Smooth muscle cell of the brain vasculature (primary cell): ENCODE results near the gene IL17RD.
A peak's percentile ranks its signal among the peaks of the same experiment; 100 is the strongest.

Experiments used
- DNase-seq: peaks from one replicate; pipeline ENCODE4 v3.0.0-alpha.2; 2012; ENCODE audit warnings: low read depth, low spot score

Gene IL17RD

DNA sequence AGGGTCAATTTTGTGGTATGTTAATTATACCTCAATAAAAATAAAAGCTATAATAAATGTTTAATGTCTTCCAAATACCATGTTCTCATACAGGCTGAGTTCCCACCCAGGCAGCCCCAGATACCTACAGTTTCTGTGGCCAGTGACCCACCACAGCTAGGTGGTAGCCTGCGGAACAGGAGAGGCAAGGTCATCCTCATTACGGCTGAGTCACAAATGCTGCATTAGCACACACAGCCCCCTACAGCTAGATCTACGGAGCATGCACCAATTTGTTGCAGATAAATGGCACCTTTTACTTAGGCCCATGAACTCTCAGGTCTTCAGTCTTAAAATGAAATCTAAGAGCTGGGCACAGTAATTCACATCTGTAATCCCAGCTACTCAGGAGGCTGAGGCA lies 99.6 kb downstream of the IL17RD start:
- DNase-seq: no peak

DNA sequence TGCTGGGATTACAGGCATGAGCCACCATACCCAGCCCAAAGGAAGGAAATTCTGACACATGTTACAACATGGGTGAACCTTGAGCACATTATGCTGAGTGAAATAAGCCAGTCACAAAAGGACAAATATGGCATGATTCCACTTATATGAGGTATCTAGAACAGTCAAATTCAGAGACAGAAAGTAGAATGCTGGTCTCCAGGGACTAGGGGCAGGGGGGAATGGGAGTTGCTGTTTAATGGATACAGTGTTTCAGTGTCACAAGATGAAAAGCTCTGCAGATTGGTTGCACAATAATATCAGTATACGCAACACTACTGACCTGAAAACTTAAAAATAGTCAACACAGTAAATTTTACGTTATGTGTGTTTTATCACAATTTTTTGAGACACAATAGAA lies 100.6 kb downstream of the IL17RD start:
- no peak for DNase-seq

- no peak for DNase-seq
These were observed 101.2 kb downstream of the IL17RD start for GRCh38 chr3:57064001-57064400.

DNA sequence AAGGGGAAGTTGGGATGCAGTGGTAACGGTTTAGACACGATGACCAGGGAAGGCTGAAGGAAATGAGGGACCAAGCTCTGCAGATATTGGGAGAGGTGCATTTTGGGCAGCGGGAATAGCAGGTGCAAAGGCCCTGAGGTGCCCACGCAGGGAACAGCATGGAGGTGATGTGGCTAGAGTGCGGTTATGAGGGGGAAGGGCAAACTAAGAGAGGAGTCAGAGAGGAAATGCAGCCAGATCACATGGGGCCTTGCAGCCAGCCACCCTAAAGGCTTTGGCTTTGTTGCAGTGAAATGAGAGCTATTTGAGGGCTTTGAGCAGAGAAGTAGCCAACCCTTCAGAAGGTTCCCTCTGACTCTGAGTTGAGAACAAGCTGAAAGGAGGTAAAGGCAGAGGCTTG lies 102.1 kb downstream of the IL17RD start:
- no peak for DNase-seq

DNA sequence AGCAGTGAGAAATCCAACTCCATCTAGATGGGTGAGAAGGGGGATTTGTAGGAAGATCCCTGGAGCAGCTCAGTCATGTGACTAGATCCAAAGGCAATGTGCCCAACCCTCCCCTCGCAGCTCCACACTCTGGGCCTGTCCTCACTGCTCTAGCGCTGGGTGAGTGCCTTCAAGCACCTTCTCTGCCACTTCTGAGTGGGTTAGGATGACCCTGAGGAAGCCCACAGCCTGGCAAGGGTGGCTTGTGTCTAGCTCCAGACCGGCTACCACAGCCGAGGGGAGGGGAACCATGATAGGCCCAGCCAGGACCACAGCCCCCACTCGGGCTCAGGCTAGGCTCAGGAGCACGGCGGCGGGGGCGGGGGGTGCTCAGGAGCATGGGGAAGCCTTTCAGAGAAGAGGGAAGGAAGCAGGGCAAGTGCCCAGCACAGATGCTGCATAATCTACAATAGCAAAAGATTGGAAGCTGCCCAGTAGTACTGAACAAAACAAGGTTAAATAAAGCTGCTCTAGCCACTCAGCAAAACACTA lies 103.0 kb downstream of the IL17RD start:
- DNase-seq: no peak

GRCh38 chr3:57061556-57061955 lies 103.6 kb downstream of the IL17RD start:
- no peak for DNase-seq

- peak; percentile 33 for DNase-seq
These were observed 104.9 kb downstream of the IL17RD start, which contains the start of gene SPATA12 for GRCh38 chr3:57060089-57060821. SPATA12 (plus strand) TSS chr3:57060664; CDS start chr3:57073695, 13,031 bp downstream.

GRCh38 chr3:57059411-57059810 lies 105.7 kb downstream of the IL17RD start:
- no peak for DNase-seq

DNA sequence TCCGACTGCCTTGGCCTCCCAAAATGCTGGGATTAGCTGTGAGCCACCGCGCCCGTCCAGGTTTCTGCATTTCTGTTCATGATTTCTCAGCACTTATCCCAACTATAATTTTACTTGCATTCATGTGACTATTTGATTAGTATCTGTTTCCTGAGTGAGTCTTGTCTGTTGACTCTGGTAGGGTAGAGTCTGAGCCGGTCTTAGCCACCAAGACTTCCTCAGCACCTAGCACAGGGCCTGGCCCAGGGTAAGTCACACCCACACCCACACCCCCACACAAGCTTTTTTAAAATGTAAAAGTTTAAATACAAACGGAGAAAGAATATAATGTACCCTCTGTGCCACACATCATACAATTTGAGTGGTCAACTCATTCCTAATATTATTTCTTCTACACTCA lies 107.8 kb downstream of the IL17RD start:
- DNase-seq: no peak

DNA sequence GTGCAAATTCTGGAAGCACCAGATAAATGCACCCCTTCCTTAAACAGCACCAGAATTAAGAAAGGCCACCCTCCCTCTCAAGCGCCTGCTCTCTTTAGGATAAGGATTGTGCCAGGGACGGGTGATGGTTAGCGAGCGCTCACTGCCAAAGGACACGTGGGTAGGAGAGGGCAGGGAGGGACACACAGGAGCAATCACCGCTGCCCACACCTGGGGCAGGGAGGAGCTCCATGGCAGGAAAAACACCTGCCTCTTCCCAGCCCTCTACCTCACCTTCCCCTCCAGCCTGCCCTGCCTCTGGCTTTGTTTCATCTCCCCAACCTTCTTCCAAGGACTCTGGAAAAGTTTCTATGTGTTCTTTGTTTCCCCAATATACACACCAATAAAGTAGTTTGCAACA lies 112.0 kb downstream of the IL17RD start:
- no peak for DNase-seq

DNA sequence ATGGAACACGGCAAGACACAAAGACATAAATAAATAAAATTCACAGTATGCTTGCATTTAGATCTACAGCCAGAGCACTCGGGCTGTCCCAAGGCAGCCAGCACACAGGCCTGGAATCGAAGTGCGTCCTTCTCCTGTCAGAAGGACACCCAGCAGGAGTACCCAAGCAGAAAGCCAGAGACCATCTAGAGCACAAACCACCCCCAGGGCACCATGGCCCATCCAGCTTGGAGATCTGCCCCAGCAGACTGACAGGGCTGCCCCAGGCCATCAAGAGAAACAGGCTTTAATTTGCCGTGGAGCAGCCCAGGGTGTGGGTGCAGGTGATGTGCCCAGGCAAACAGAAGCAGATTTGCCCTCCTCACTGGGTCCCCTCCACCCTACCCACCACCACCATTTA lies 112.5 kb downstream of the IL17RD start:
- no peak for DNase-seq

DNA sequence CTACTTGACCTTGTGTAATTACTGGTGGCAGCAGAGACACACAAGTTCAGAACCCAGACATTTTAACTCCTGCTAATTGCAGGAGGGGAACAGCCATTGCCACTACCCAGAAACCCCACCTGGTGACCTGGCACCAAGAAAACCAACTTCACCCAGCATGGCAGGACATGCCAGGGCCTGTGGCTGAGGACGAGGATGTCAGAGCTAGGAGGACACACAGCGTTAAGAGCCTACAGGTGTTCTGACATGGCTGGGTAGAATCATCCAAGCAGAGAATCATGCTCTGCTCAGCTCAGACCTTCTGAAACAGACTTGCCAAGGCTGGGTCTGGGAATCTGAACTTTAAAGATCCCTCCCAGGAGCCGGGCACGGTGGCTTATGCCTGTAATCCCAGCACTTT lies 116.4 kb downstream of the IL17RD start:
- no peak for DNase-seq

- DNase-seq: no peak
These were observed 117.0 kb downstream of the IL17RD start for GRCh38 chr3:57048052-57048671.

DNA sequence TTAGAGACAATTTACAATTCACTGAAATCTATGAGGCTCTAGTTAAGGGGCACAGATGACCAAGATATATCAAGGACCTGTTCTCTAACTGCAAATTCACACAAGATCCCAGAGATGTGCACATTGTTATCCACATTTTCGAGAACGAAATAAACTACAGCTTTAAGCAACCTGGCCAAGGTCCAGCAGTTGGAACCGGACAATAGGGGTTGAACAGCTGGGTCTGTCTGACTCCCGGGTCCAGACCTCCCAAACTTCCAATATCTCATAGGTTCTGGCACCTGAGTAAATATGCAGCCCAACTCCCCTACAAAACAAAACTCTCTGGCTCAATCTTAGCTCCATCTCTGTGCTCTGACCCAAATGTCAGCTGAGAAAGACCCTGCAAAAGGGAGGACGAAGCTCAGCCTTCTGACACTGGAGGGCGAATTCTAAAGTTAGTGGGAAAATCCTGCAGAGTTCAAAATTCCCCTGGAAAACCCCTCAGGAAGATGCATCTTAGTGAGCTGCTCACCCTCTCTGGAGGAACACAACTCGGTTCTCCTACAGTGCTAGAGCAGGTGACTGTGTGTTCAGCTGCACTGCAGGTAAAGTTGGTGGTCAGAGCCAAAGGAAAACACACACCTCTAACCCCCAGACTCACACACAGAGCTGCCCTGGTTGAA lies 118.9 kb downstream of the IL17RD start:
- no peak for DNase-seq

- DNase-seq: no peak
These were observed 121.6 kb downstream of the IL17RD start for GRCh38 chr3:57043518-57043917.

DNA sequence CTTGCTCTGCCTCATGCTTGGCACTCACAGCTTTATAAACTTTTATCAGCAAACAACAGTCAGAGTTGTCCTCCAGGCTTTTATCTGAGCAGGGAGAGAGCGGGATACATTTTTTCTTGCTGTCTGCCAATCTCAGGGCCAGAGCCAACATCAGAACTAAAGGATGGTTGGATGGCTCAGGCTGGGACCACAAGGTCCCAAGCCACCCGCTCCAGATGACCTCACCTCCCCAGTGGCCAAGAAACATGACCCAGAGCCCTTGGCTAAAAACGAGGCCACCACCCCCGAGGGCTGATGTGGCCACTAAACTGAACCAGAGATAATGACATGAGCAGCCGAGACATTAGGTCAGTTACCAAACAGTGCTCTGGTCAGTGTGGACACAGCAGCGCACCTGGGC lies 123.5 kb downstream of the IL17RD start:
- no peak for DNase-seq
